HUDEP-2 (cell line): Measurements from ENCODE around the gene GDI1.
A peak's percentile ranks its signal among the peaks of the same experiment; 100 is the strongest.

Experiments used
- DNase-seq, 76 experiments: peaks; one replicate each; lab custom pipeline; 2025; ENCODE audit not compliant: unreplicated experiment in 76 of 76; lab: John Stamatoyannopoulos, UW

Gene GDI1

GRCh38 chrX:154436374-154436982 is 476 bp upstream of the GDI1 start:
- DNase-seq, result peak in 9 of 76 experiments; percentile 5 to 42 (median 22)

DNA sequence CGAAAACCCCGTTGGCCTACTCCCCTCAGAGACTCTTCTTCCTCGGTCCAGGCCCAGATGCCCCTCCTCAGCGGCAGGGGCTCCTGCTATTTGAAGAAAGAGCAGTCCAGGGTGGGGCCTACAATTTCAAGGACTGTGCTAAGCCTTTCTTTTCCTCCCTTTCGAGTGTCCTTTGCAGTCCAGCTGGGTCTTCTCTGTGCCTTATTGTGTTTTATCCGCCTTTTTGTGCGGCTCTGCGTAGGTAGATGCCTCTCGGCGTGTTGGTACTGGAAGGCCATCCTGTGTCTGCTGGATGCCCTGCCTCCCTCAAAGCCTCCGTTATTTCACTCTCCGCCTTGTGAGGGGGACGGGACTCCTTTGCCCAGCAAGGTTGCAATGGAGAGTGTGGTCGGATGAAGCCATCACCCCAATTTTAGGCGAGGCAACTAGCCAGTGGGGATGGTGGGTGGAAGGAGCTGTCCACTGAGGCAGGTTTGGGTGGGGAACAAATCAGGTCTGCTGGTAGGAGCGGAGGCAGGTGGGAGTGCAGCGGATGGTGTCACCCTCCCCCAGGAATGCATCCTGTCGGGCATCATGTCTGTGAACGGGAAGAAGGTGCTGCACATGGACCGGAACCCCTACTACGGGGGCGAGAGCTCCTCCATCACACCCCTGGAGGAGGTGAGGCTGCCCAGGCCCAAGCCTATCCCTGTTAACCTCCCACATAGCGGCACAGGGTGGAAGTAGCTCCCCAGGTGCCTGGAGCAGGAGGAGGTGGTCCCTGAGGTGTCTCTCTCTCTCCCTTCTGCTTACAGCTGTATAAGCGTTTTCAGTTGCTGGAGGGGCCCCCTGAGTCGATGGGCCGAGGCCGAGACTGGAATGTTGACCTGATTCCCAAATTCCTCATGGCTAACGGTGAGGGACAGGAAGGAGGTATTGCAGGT is 1.3 kb downstream of the GDI1 start:
- DNase-seq, result no peak

GRCh38 chrX:154439841-154440240 is 2.9 kb downstream of the GDI1 start:
- no peak for DNase-seq

DNA sequence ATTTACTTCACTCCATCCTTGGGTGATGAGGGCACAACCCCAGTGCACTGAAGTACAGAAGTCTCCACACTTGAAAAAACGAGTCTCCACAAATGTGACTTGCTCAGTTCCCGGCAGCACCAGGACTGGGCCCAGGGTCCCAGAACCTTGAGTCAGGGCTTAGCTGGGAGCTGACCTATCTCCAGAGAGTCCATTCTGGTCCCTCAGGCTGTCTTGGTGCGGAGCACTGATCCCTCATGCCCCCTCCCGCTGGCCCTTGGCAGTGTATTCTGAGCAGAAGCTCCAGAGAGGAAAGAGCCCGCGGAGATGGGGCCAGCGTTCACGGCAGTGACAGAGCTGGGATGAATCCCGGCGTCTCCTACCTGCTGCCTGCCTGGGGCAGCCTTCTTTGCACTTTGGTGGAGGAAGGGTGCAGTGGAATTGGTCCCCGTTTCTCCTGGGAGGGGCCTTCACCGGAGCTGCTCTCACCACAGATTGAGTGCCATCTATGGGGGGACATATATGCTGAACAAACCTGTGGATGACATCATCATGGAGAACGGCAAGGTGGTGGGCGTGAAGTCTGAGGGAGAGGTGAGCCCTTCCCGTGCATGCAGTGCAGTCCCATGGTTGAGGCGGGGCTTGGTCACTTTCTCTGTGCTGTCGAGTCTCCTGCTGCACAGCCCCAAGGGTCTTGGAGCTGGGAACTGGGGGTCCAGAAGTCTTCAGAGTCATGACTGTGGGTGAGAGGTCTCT is 3.8 kb downstream of the GDI1 start:
- DNase-seq, result no peak

- no peak for DNase-seq
These were observed 4.6 kb downstream of the GDI1 start for GRCh38 chrX:154441564-154441963.

DNA sequence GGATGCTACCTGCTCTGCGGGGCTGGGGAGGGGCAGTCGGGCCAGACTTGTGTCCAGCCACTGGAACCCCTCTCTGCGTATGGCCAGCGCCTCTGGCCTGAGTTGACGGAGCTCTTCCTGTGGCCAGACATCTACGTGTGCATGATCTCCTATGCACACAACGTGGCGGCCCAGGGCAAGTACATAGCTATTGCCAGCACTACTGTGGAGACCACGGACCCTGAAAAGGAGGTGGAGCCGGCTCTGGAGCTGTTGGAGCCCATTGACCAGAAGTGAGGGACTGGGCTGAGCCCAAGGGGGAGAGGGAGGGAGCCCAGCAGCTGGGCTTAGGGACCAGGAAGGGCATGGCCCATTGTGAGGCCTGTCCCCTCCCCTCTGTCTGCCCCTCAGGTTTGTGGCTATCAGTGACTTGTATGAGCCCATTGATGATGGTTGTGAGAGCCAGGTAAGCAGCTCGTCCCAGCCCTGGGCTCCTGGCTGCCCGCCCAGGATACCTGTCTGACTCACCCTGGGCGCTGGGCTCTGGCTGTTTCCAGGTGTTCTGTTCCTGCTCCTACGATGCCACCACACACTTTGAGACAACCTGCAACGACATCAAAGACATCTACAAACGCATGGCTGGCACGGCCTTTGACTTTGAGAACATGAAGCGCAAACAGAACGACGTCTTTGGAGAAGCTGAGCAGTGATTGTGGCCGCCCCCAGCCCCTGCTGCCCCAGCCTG is 5.2 kb downstream of the GDI1 start:
- no peak for DNase-seq

DNA sequence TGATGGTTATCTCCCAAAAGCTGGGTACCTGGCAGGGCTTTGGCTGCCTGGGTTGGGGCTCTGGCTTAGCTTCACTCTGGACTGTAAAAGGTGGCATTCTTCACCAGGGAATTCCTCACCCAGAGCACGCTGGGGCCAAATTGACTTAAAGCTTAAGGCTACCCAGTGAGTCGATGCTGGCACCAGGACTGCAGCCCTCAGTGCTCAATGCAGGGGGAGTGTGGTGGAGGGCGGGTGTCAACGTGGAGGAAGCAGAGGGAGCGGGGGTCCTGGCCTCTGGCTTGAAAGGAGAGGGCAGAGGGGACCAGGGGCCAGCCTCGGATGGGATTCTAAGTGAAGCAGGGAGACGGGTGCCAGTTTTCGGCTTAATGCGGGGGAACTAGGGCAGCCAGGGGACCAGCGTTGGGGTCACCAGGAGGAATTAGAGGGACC is 6.5 kb downstream of the GDI1 start:
- DNase-seq, result no peak

GRCh38 chrX:154443992-154444754 is 7.2 kb downstream of the GDI1 start, which contains the start of gene FAM50A:
Gene FAM50A (plus strand): TSS chrX:154444141. CDS start chrX:154444236, 95 bp downstream.
- DNase-seq, result peak in 56 of 76 experiments; percentile 0 to 73 (median 42)

GRCh38 chrX:154444755-154445246 is 7.8 kb downstream of the GDI1 start:
- DNase-seq, result no peak

DNA sequence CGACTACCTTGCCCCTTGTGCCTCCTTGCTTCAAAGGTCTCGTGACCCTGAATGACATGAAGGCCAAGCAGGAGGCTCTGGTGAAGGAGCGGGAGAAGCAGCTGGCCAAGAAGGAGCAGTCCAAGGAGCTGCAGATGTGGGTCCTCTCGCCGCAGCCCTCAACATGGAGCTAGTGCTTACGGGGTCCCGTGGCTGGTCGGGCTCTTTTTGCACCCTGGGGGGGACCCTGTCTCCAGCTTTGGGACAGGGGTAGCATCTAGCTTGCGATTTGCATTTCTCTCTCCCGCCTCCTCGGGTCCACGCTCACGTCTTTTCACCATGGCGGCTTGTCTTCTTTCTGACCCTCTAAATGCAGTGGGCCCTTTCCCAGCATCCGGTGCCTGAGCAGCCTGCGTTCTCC is 8.8 kb downstream of the GDI1 start:
- no peak for DNase-seq

DNA sequence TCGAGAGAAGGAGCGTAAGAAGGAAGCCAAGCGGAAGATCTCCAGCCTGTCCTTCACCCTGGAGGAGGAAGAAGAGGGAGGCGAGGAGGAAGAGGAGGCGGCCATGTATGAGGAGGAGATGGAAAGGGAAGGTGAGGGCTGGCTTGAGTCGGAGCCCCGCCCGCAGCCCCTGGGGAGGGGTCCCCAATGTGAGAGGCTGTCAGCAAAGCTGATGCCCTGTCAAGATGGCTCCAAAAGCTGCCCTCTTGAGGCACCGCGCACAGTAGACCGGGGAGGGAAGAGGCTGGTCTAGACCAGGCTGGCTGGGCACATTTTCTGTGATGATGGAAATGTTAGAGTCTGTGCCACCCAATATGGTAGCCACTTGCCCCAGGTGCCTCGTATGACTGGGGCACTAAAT is 9.5 kb downstream of the GDI1 start:
- DNase-seq, result no peak

GRCh38 chrX:154448484-154448883 is 11.5 kb downstream of the GDI1 start:
- DNase-seq, result no peak

GRCh38 chrX:154449618-154450017 is 12.7 kb downstream of the GDI1 start:
- no peak for DNase-seq

DNA sequence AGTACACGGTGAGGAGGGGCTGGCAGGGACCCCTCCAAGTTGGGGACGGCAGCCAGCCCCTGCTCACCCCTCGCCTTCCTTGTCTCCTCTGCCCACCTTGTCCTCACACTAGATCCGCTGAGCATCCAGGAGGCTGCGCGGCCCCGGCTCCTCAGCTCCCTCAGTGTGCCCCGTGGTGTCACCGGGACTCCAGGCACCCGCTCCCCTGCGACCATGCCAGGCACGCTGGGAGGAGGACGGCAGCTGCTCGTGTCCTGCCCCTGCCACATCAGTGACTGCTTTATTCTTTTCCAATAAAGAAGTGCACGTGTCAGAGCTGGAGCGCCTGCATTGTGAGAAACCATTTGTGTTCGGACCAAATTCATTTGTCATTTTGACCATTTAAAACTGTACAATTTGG is 13.4 kb downstream of the GDI1 start:
- no peak for DNase-seq

- DNase-seq, result no peak
These were observed 15.9 kb downstream of the GDI1 start for GRCh38 chrX:154452823-154453222.

DNA sequence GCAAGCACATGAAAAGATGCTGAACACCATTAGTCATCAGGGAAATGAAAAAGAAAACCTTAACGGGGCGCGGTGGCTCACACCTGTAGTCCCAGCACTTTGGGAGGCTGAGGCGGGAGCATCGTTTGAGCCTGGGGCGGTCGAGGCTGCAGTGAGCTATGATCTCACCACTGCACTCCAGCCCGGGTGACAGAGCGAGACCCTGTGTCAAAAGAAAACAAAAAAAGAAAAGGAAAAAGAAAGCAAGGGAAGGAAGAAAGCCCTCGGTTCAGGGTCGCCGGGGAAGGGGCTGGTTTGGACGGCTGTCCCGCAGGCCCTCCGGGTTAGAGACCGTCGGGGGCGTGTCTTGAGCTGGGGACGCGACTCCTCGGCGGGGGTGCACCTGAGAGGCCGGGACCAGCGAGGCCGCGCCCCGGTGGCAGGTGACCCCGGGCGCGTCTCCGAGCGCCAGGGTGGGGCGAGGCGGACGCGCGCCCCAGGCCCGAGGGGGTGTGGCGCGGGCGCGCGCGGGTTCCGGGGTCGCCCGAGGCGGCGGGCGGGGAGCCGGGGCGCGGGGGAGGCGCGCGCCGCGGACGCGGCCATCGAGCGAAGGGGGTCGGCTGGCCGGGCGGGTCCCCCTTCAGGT is 20.6 kb downstream of the GDI1 start:
- peak in 5 of 76 experiments; percentile 7 to 36 (median 13) for DNase-seq

DNA sequence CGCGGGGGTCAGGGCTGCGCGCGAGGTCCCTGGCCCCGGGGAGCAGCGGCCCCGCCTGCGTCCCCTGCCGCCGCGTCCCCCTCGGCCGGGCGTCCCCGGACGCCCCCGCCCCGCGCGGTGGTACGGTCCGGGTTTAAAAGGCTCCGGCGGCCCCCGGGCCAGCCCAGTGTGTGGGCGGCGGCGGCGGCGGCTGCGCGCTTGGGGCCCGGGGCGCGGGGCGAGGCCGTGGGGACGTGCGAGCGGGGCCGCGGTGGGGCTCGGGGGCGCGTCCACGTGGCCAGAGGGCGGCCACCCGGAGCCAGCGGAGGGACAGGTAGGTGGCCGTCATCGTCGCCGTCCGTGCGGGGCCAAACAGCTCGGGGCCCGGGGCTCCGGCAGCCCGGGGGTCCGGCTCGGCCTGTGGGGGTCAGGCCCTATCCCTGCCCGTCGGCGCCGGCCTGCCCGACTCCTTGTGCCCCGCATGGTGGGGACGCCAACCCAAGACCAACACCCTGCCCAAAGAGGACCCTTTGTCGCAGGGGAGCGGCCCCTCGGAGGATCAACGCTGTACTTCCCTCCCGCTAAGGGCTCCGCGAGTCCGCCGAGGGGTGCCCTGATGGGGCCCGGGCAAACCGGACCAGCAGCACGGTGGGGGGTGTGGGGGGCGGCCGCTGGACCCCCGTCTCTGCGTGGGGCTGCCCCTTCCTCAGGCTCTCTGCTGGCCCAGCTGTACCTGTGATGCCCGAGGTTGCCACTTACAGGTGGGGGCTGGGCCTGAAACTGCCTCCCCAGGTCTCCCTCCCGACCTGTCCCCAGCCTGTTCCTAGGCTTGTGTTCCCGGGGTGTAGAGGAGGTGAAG is 21.4 kb downstream of the GDI1 start, which contains the start of gene PLXNA3:
Gene PLXNA3, plus strand, starts transcription at position 166 of the 838 bp plus-strand sequence. CDS start 1,903 bp downstream, outside the sequence.
- DNase-seq, result peak in 8 of 76 experiments; percentile 1 to 36 (median 20)
